ENCODE measurements around the gene RASSF1. TPM values are rescaled to one million over a fixed set of nuclear protein-coding genes. Genes with fewer than 3 reads are reported as not detected.

Gene RASSF1
- total and polyA plus RNA-seq, 2 of the 8 experiments (the other 6 are each of a cell fraction or from before 2014, with no cell fraction given): 10.3 to 15.7 TPM

DNA sequence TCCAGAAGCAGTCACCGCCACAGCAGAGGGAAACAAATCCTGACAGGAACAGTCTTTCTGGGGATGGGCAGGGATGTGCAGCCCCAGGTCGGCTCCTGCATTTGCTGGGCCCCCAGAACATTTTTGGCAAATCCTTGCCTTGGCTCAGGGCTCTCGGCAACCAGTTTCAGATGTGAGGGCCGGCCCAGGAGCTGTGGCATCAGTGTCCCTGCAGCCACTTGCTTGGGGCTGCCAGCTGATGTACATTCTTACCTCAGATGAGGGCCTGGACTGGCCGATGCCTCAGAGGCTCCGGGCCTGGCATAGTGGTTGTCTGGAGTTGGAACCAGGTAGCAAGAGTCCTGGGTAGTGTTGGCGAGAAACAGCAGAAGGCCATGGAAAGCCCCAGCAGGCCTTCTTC lies 14.2 kb upstream of the RASSF1 start (continued):
- TF ChIP-seq SIN3A (conservative IDR thresholded peaks at IDR 0.05 in 1 of 2, IDR thresholded peaks at IDR 0.05 in 1 of 2; ENCODE audit: low read depth in 1 of 2, low read length in 2 of 2) (no peak), NANOG (IDR thresholded peaks at IDR 0.05; ENCODE audit: insufficient read depth, low read depth, low read length, poor library complexity, severe bottlenecking) (no peak), YY1 (IDR thresholded peaks at IDR 0.05; ENCODE audit: low read depth, low read length) (no peak), BCL11A (IDR thresholded peaks at IDR 0.05; ENCODE audit: low read depth in 2 of 2, low read length in 2 of 2) (no peak), KDM1A (IDR thresholded peaks at IDR 0.05; ENCODE audit: borderline replicate concordance, low read length) (no peak), CREB1 (IDR thresholded peaks at IDR 0.05) (no peak)

Data from H1 (cell line).